Measurements from ENCODE around the gene PPP1R1A.

DNA sequence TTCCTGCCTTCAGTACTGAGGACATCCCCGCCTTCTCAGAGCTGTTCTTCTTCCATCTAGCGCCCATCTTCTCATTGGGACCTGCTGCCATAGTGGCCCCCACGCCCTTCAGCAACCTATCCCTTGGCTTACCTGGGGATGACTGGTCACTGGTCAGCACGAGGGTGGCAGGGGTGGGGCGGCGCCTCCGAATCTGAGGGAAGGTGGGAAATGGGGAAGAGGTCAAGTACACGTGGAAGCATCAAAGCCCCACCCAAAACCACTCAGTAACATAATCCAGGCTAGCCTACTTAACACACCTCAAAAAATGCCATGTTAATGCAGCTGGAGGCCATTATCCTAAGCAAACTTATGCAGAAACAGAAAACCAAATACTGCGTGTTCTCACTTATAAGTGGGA, 4.3 kb downstream of the PPP1R1A start:
- TF ChIP-seq, protein P1, sequence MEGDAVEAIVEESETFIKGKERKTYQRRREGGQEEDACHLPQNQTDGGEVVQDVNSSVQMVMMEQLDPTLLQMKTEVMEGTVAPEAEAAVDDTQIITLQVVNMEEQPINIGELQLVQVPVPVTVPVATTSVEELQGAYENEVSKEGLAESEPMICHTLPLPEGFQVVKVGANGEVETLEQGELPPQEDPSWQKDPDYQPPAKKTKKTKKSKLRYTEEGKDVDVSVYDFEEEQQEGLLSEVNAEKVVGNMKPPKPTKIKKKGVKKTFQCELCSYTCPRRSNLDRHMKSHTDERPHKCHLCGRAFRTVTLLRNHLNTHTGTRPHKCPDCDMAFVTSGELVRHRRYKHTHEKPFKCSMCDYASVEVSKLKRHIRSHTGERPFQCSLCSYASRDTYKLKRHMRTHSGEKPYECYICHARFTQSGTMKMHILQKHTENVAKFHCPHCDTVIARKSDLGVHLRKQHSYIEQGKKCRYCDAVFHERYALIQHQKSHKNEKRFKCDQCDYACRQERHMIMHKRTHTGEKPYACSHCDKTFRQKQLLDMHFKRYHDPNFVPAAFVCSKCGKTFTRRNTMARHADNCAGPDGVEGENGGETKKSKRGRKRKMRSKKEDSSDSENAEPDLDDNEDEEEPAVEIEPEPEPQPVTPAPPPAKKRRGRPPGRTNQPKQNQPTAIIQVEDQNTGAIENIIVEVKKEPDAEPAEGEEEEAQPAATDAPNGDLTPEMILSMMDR (IDR thresholded peaks at IDR 0.05), result no peak
- no peak for TF ChIP-seq EZH2 (IDR thresholded peaks at IDR 0.05; ENCODE audit: borderline replicate concordance, insufficient read depth, low read depth, low read length, poor library complexity, severe bottlenecking)

Data from B cell (primary cell).